Measurements from ENCODE around the gene PSMB5.

Gene PSMB5

DNA sequence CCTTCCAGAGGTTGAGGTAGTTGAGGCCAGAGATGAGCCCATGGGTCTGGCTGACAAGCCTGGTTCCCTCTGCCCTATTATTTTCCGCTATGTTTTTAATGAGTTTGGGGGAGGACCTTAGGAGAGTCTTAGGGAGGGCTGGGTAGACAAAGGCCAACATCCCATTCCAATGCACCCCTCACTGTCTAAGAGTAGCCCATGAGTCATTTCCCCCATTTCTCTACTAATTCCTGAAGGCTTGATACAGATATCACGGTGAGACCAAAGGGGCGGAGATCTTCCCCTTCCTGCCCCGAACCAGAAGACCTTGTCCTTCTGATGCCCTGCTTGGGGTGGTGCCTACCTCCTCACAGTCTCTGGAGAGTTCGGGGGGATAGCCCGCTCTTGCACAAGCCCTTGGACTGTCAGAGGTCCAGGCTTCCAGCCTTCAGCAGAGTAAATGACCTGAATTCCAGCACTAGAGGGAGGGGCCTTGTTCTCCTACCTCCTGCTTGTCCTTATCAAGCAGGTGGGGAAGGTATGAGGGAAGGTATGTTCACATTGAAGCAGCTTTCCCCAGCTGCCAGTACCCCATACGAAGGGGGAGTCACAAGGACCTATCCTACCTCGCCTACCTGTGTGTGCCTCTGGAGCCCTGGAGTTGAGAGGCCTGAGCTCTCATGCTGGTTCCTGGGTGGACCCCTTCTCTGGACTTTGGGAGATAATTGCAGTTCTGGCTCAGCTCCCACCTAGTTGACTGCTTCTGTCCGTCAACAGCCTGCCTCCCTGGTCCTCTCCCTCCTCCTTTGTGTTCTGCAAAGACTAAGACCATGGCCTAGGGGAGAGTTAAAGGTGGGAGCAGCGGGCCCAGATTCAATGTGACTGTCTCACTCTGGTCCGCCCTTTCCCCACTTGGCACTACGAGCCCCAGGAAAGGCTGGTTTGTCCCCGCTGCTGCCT, 11.0 kb upstream of the PSMB5 start:
- POLR2A ChIA-PET: no interaction called here
- no peak for DNase-seq (ENCODE audit: extremely low spot score)
- CTCF ChIA-PET: no interaction called here
- no peak for TF ChIP-seq ZNF384 (IDR thresholded peaks at IDR 0.05)
- no peak for TF ChIP-seq LEF1 (IDR thresholded peaks at IDR 0.05; ENCODE audit: borderline replicate concordance)
- no peak for TF ChIP-seq FOXK2 (IDR thresholded peaks at IDR 0.05)
- TF ChIP-seq TARDBP (IDR thresholded peaks at IDR 0.05): no peak
- no peak for TF ChIP-seq SP1 (IDR thresholded peaks at IDR 0.05)
- no peak for TF ChIP-seq NFRKB (IDR thresholded peaks at IDR 0.05)

DNA sequence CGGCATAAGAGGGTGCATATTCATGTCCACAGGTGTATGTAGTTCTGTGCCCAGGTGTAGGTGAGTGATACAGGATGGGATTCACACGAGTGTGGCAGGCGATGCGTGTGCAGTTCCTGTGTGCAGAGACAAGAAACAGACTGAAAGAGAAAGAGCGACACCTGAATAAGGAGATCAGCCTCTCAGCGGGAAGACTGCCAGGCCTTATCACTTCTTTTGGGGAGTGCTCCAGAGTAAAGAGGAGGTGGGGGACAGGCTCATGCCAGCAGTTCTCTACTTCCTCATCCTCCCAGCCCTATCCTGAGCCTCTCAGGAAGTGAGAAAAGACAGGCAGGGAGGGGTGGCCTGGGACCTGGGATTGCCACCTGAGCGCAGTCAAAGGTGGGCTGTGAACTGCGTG, 10.1 kb upstream of the PSMB5 start:
- ChIA-PET CTCF (interaction anchor here (1.2 kb wide), 1 partner anchor 58 kb away, joined by 3 read pairs; no protein-coding TSS in a partner anchor), POLR2A (interaction anchor here (1.1 kb wide), 1 partner anchor 38 kb away, joined by 4 read pairs; no protein-coding TSS in a partner anchor)
- TF ChIP-seq FOXA1 (IDR thresholded peaks at IDR 0.05): no peak
- no peak for TF ChIP-seq TARDBP (IDR thresholded peaks at IDR 0.05)
- TF ChIP-seq CTBP1 (IDR thresholded peaks at IDR 0.05; ENCODE audit: borderline replicate concordance): no peak
- no peak for TF ChIP-seq HDGF (IDR thresholded peaks at IDR 0.05; ENCODE audit: borderline replicate concordance)
- no peak for TF ChIP-seq LEF1 (IDR thresholded peaks at IDR 0.05; ENCODE audit: borderline replicate concordance)
- no peak for TF ChIP-seq ELF4 (IDR thresholded peaks at IDR 0.05)
- no peak for TF ChIP-seq BHLHE40 (IDR thresholded peaks at IDR 0.05; ENCODE audit: borderline replicate concordance)
- TF ChIP-seq, protein P1, sequence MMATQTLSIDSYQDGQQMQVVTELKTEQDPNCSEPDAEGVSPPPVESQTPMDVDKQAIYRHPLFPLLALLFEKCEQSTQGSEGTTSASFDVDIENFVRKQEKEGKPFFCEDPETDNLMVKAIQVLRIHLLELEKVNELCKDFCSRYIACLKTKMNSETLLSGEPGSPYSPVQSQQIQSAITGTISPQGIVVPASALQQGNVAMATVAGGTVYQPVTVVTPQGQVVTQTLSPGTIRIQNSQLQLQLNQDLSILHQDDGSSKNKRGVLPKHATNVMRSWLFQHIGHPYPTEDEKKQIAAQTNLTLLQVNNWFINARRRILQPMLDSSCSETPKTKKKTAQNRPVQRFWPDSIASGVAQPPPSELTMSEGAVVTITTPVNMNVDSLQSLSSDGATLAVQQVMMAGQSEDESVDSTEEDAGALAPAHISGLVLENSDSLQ (IDR thresholded peaks at IDR 0.05): no peak
- DNase-seq (ENCODE audit: extremely low spot score): no peak

DNA sequence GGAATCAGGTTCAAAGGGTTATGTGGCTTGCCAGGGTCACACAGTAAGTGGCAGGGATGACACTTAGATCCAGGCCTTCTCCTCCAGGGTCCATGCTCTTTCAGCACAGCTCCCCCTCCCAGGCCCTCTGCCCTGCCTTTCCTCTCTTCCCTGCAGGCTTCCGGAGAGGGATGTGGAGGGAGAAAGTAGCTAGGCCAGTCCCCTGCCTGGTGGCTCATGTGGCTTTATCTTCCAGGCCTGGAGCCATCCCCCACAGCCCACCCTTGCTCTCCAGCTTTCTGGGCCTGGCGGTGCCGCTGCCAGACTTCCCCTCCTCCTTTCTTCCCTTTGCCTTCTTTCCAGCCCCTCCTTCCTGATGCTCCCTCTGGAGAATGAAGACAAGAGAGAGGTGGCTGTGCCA, 9.1 kb upstream of the PSMB5 start:
- no peak for TF ChIP-seq FOXA1 (IDR thresholded peaks at IDR 0.05)
- no peak for TF ChIP-seq L3MBTL2 (conservative IDR thresholded peaks at IDR 0.05)
- TF ChIP-seq, protein P1 (IDR thresholded peaks at IDR 0.05): no peak
- TF ChIP-seq ARNT (IDR thresholded peaks at IDR 0.05): no peak
- TF ChIP-seq NFRKB (IDR thresholded peaks at IDR 0.05): no peak
- TF ChIP-seq LEF1 (IDR thresholded peaks at IDR 0.05; ENCODE audit: borderline replicate concordance): no peak
- no peak for TF ChIP-seq TARDBP (IDR thresholded peaks at IDR 0.05)
- TF ChIP-seq SUZ12 (IDR thresholded peaks at IDR 0.05): no peak
- no peak for TF ChIP-seq HDGF (IDR thresholded peaks at IDR 0.05; ENCODE audit: borderline replicate concordance)
- TF ChIP-seq BHLHE40 (IDR thresholded peaks at IDR 0.05; ENCODE audit: borderline replicate concordance): no peak
- TF ChIP-seq ELF4 (IDR thresholded peaks at IDR 0.05): no peak
- ChIA-PET CTCF (interaction anchor here (1.2 kb wide), 1 partner anchor 57 kb away, joined by 3 read pairs; no protein-coding TSS in a partner anchor), POLR2A (interaction anchor here (1.1 kb wide), 1 partner anchor 37 kb away, joined by 4 read pairs; no protein-coding TSS in a partner anchor)
- no peak for DNase-seq (ENCODE audit: extremely low spot score)

DNA sequence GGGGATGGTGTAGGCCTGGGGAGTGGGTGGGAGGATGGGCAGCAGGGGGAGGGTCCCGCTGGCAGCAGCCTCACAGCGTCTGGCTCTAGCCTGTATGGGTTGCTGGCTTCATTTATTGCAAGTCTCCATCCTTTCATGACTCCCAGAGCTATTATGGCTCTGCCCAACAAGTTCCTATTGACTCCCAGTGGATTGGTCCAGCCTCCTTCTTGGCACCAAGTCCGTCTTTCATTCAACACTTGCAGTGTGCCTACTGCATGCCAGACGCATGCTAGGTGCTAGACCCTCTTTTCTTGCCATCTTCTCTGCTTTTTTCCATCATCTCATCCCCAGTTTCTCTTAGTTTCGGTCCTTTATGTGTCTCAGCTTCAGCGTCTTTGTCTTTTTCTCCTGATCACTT, 8.4 kb upstream of the PSMB5 start:
- ChIA-PET CTCF (interaction anchor here (3.4 kb wide), 1 partner anchor 48 kb away, joined by 13 read pairs; no protein-coding TSS in a partner anchor), POLR2A (interaction anchor here (1.4 kb wide), 1 partner anchor 36 kb away, joined by 6 read pairs; no protein-coding TSS in a partner anchor)

DNA sequence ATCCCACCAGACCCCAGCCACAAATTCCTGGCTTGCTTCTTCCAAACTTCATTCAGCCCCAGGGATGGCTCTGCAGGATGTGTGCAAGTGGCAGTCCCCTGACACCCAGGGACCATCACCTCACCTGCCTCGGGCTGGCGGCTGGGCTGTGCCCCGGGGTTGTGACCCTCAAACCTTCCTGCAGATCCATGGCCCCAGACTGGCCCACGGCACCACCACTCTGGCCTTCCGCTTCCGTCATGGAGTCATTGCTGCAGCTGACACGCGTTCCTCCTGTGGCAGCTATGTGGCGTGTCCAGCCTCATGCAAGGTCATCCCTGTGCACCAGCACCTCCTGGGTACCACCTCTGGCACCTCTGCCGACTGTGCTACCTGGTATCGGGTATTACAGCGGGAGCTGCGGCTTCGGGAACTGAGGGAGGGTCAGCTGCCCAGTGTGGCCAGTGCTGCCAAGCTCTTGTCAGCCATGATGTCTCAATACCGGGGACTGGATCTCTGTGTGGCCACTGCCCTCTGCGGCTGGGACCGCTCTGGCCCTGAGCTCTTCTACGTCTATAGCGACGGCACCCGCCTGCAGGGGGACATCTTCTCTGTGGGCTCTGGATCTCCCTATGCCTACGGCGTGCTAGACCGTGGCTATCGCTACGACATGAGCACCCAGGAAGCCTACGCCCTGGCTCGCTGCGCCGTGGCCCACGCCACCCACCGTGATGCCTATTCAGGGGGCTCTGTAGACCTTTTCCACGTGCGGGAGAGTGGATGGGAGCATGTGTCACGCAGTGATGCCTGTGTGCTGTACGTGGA, 7.7 kb upstream of the PSMB5 start, which contains the start of gene PSMB11:
TSS of gene PSMB11 (plus strand) at position 51 of the 804 bp plus-strand sequence. CDS start at position 65, 14 bp downstream.
- ChIA-PET POLR2A (interaction anchor here (0.7 to 1.4 kb wide), 3 partner anchors 16 to 52 kb away, joined by 3 to 6 read pairs (median 3); no protein-coding TSS in a partner anchor), CTCF (interaction anchor here (0.7 to 3.4 kb wide), 2 partner anchors 48 to 56 kb away, joined by 4 to 13 read pairs; no protein-coding TSS in a partner anchor)
- TF ChIP-seq ELF4 (IDR thresholded peaks at IDR 0.05) (no peak), ARNT (IDR thresholded peaks at IDR 0.05) (no peak), L3MBTL2 (conservative IDR thresholded peaks at IDR 0.05) (no peak), SUZ12 (IDR thresholded peaks at IDR 0.05) (no peak), NFRKB (IDR thresholded peaks at IDR 0.05) (no peak), HDGF (IDR thresholded peaks at IDR 0.05; ENCODE audit: borderline replicate concordance) (no peak), FOXM1 (IDR thresholded peaks at IDR 0.05; ENCODE audit: borderline replicate concordance) (no peak), FOXK2 (IDR thresholded peaks at IDR 0.05) (no peak), FOXA1 (IDR thresholded peaks at IDR 0.05) (no peak), ZNF384 (IDR thresholded peaks at IDR 0.05) (no peak), LEF1 (IDR thresholded peaks at IDR 0.05; ENCODE audit: borderline replicate concordance) (no peak), CTBP1 (IDR thresholded peaks at IDR 0.05; ENCODE audit: borderline replicate concordance) (no peak), BHLHE40 (IDR thresholded peaks at IDR 0.05; ENCODE audit: borderline replicate concordance) (no peak), SP1 (IDR thresholded peaks at IDR 0.05) (no peak), TARDBP (IDR thresholded peaks at IDR 0.05) (no peak)
- DNase-seq (ENCODE audit: extremely low spot score): no peak

More for the DNA sequence above, 8.4 kb upstream of the PSMB5 start:
- no peak for DNase-seq (ENCODE audit: extremely low spot score)
- TF ChIP-seq CTBP1 (IDR thresholded peaks at IDR 0.05; ENCODE audit: borderline replicate concordance): no peak
- no peak for TF ChIP-seq HDGF (IDR thresholded peaks at IDR 0.05; ENCODE audit: borderline replicate concordance)
- no peak for TF ChIP-seq FOXK2 (IDR thresholded peaks at IDR 0.05)
- TF ChIP-seq FOXM1 (IDR thresholded peaks at IDR 0.05; ENCODE audit: borderline replicate concordance): no peak
- TF ChIP-seq, protein P1 (IDR thresholded peaks at IDR 0.05): no peak
- no peak for TF ChIP-seq TARDBP (IDR thresholded peaks at IDR 0.05)
- TF ChIP-seq ARNT (IDR thresholded peaks at IDR 0.05): no peak
- no peak for TF ChIP-seq ELF4 (IDR thresholded peaks at IDR 0.05)
